IPS DF 6.9 (cell line): ENCODE data around the gene TP53TG5.

Source experiments
- DNase-seq: peaks from one replicate; pipeline ENCODE4 v3.0.0-alpha.2; 2013; ENCODE audit warnings: low read depth, low spot score
- H3K27ac ChIP-seq: one replicate; pipeline ENCODE4 v1.5.1; 2013; ENCODE audit warnings: low read length, control low read depth
- H3K27me3 ChIP-seq: 2 replicates; pipeline ENCODE4 v1.6.1; 2013; ENCODE audit warnings: mild to moderate bottlenecking, low read length; ENCODE audit not compliant: control insufficient read depth, insufficient read depth
- H3K36me3 ChIP-seq: 2 replicates; pipeline ENCODE4 v1.6.1; 2013; ENCODE audit warnings: low read length; ENCODE audit not compliant: control insufficient read depth, insufficient read depth
- H3K4me1 ChIP-seq: 2 replicates; pipeline ENCODE4 v1.6.1; 2013; ENCODE audit warnings: low read length; ENCODE audit not compliant: control insufficient read depth, insufficient read depth
- H3K4me3 ChIP-seq: 2 replicates; pipeline ENCODE4 v1.5.1; 2013; ENCODE audit warnings: mild to moderate bottlenecking, low read length
- H3K9me3 ChIP-seq: 2 replicates; pipeline ENCODE4 v1.6.1; 2013; ENCODE audit warnings: low read length, inconsistent platforms; ENCODE audit not compliant: control insufficient read depth, insufficient read depth
- WGBS: extraction: QIAGEN DNeasy Blood & Tissue Kit; methylation state at CpG from one replicate; pipeline ENCODE4 v1.1.7; 2013; ENCODE audit warnings: mixed read lengths, missing lambda C conversion rate; ENCODE audit not compliant: insufficient read length, insufficient coverage; 5-methylcytosine and 5-hydroxymethylcytosine counted together

Gene TP53TG5

GRCh38 chr20:45325371-45325770 is 52.8 kb downstream of the TP53TG5 start:
- WGBS, result no CpG with 5 or more reads among the region's 6 CpGs
- Histone ChIP-seq H3K36me3 (peaks cover 7% of the 10 kb centered on the region; the same call in 1 of the 2 replicates), H3K27ac (no peak overlapping the region), H3K4me3 (no peak overlapping the region), H3K27me3 (no peaks in the 10 kb centered on the region), H3K9me3 (no peaks in the 10 kb centered on the region), H3K4me1 (no peaks in the 10 kb centered on the region)
- no peak for DNase-seq

DNA sequence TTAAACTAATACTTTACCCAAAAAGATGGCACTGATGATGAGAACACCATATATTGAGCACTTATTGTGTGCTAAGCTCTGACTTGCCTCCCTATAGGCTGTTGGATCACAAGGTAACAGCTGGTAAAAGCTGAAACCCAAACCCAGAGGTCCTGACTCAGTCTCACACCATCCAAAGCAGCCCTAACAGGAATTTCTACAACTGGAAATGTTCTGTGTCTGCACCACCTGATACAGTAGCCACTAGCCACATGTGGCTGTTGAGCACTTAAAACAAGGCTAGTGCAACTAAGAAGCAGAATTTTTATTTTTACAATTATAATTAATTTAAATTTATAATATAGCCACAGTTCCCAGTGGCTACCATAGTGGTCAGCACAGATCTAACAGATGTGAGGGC is 54.4 kb downstream of the TP53TG5 start:
- no peak for DNase-seq
- no peak overlapping the region for H3K27ac ChIP-seq
- 0 out of 2 replicates have a peak, but pooled peaks cover 4% of the 10 kb centered on the region for H3K36me3 ChIP-seq
- H3K27me3 ChIP-seq, result no peaks in the 10 kb centered on the region
- H3K4me1 ChIP-seq, result no peaks in the 10 kb centered on the region
- no peaks in the 10 kb centered on the region for H3K9me3 ChIP-seq
- H3K4me3 ChIP-seq, result no peak overlapping the region

GRCh38 chr20:45322952-45323383 is 55.2 kb downstream of the TP53TG5 start:
- H3K27ac ChIP-seq, result no peak overlapping the region
- H3K27me3 ChIP-seq, result no peaks in the 10 kb centered on the region
- no peak overlapping the region for H3K4me3 ChIP-seq
- no peaks in the 10 kb centered on the region for H3K4me1 ChIP-seq
- WGBS, result no CpG with 5 or more reads among the region's 7 CpGs
- DNase-seq, result no peak
- 0 out of 2 replicates have a peak, but pooled peaks cover 4% of the 10 kb centered on the region for H3K36me3 ChIP-seq
- no peaks in the 10 kb centered on the region for H3K9me3 ChIP-seq
